HG03460 (cell line): Measurements from ENCODE around the gene TOGARAM2.
"Not testable (repeated sequence)": the region's sequence is repeated elsewhere in the genome, so short reads cannot be mapped to it uniquely, and the experiment has no call there.

Experiments used
- ATAC-seq: cut with Tn5 transposase; IDR thresholded peaks from one replicate; pipeline ENCODE4 v1.9.1; 2021; ENCODE audit not compliant: unreplicated experiment

The TOGARAM2 gene

GRCh38 chr2:28976584-28976983 lies 4.5 kb upstream of the TOGARAM2 start:
- ATAC-seq: no peak

DNA sequence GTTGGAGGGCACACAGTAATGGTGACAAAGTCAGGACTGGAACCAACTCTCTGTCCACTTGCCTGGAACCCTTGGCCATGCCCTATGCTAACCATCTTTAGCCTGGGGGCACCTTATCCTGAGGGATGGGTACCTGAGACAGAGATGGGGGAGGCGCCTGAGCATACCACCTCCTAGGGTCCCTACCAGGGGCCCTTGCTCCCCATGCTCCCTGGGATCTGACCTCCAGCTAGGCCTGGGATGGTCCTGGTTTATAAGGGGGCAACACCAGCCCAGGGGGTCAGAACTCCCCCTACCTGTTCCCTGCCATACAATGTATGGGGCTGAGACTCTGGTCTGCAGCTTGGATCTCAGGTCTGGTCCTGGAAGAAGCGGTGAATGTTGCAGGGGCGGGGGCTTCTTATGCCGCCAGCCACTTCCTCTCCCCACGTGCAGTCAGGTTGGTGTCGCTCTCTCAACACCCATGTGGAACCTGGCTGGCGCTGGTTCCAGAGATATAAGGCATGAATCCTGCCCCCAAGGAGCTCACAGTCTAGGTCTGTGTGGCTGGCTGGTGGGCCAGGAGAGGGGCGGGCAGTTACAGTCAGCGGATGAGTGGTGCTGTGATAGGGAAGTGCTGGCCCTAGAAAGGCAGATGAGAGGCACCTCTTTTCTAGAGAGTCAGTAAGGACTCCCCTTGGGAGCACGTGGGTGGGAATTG lies 3.8 kb upstream of the TOGARAM2 start:
- ATAC-seq: no peak

DNA sequence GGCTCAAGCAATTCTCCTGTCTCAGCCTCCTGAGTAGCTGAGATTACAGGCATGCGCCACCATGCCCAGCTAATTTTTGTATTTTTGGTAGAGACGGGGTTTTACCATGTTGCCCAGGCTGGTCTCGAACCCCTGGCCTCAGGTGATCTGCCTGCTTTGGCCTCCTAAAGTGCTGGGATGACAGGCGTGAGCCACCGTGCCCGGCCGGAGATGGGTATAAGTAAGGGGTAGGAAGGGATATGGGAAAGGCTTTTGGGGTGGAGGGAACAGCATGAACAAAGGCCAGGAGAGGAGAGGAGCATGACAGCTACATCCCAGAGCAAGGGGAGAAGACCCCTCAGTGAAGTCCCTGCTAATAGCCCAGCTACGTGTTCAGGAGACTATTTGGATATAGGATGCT lies 3.1 kb upstream of the TOGARAM2 start:
- not testable (repeated sequence) for ATAC-seq

DNA sequence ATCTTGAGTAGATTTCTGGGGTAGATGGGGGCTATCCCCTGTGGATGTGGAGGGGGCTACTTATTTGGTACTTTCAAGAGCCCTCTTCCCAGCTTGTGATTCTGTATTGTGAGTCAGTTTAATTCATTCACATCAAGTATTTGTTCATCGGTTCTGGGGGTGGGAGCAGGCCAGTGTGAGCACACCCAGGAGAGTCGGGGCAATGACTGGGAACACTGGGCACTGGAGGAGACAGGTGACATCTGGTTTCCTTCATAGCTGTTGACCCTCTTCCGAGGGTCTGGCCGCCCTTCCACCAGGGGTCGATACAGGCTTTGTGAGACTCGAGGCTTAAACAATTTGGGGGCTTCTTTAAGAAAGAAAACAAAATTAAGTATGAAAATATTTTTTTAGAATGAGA lies 2.5 kb upstream of the TOGARAM2 start:
- ATAC-seq: no peak

GRCh38 chr2:28979041-28979440 lies 2.1 kb upstream of the TOGARAM2 start:
- ATAC-seq: no peak

DNA sequence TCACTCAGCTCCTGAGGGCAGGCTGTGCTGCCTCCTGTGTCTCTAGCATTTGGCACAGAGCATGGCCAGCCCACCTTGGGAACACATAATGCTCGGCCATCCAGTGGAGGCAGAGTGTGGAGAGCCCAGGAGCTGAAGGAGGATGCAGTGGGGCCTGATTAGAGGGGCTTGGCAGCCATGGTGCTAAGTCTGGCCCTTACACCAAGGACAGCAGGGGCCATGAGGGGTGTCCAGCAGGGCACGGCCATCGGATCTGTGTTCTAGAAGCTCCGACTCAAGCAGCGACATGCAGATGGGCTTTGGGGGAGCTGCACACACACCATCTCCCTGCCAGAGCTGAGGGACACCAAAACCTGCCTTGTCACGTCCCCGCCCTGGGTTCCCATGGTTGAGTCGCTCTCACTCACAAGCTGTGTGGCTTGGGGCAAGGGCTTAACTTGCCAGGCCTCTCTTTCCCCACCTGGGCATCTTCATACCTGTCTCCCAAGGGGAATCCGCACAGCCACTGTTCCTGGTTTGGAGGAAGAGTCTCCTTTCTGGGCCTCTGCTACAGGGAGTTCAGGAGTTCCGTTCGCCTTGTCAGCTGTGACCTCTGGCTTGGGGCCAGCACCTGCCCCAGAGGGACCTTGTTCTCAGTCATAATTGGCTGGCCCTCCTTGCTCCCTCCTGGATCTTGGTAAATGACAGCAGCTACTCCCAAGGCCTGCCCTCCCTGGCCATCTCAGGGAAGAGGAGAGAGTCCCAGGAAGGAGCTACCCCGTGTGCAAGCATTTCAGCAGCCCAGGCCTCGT lies 1.3 kb upstream of the TOGARAM2 start:
- no peak for ATAC-seq

DNA sequence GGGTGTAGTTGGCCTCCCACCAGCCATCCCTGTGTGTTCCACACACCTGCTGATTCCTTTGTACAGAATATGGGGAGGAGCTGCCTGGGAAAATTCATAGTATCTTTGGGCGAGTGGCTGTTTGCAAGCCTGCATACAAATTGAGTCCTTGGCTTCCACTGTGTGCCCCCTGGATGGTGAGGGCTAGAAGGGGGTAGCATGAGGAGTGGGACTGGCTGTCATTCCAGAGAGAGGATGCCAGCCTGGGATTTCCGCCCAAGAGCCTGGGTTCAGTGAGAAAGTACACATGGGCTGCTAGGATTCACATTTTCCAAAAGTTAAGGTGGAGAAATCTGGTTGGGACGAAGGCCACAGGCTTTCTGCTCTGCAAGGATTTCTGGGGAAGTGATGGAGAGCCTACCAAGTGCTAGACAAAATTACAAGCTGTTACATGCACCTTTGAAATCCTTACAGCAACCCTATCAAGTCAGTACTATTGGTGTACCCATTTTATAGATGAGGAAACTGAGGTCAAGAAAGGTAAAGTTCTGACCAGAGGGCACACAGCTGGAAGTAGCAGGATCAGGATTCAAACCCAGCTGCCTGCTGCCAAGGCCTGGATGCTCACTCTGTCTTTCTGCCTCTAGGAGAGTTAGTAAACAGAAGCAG lies 606 bp upstream of the TOGARAM2 start:
- no peak for ATAC-seq

DNA sequence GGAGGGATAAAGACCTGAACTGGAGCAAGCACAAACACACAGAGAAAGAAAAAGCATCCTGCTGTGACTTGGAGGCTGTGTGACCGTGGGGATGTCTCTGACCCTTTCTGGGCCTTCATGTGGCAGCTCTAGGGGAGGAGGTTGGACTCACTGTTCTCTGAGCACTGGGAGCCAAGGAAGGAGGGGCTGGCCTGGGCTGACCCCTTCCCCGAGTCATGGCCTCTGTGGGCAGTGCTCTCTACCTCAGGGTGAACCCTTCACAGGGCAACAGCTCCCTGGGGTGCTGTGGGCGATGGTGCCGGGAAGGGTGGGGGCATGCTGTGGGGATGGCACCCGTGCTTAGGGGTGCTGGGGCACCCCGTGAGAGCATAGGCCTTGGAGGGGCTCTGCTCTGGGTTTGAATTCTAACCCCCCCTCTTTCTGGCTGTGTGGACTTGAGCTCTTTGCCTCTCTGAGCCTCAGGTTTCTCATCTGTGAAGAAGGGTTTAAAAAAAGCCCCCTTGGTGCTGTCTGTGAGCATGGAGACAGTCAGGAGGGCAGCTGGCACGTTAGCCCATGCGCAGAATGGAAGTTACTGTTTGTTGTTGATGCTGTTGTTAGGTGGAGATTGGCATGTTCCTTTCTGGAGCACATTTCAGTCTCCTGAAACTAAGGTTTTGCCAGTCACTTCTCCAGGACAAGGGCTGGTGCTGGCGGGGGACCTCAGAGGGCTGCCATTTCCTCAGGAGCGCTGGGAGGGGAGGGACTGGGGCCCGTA lies 700 bp downstream of the TOGARAM2 start:
- ATAC-seq: no peak

DNA sequence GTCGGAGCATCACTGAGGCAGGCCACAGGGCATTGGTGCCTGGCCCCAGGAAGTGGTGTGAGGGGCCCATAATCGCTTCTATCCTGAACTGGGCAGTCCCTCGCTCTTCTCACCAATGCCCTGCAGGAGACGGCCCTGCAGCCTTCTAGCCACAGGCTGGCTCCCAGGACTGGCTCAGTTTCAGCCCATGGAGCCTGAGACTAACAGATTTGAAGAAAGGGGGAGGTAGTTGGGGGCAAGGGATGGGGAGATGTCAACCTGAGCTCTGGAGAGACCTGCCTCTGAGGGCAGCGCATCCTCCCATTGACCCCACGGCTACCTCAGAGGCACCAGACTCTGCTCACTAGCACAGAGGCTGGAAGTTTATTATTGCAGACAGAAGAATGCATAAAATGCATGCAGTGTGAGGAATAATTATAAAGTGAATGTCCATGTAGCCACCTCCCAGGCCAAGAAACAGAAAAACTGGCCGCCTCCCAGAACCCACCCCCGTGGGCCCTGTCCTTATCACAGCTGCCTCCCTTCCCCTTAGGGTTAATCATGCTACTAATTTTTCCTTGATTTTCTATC lies 1.4 kb downstream of the TOGARAM2 start:
- no peak for ATAC-seq

- no peak for ATAC-seq
Observed at GRCh38 chr2:28986429-28986828, 5.3 kb downstream of the TOGARAM2 start.

- ATAC-seq: no peak
Observed at GRCh38 chr2:28989973-28990372, 8.9 kb downstream of the TOGARAM2 start.

DNA sequence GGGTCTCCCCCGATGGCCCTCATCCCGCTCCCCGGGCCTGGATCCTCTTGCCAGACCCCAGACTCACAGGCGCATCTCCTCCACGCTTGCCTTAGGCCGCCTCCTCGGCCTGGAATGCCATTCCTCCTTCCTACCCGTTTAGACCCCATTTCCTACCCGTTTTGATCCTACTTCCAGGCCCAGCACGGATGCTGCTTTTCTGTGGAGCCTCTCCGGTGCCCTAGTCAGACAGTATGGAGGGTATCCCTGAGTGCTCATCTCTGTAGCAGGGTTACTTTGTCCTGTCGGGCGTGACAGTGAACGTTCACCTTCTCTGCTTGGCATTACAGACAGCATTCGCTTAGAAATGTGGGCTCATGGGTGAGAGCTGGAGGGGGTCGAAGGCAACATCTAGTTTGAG lies 9.3 kb downstream of the TOGARAM2 start:
- ATAC-seq: no peak

DNA sequence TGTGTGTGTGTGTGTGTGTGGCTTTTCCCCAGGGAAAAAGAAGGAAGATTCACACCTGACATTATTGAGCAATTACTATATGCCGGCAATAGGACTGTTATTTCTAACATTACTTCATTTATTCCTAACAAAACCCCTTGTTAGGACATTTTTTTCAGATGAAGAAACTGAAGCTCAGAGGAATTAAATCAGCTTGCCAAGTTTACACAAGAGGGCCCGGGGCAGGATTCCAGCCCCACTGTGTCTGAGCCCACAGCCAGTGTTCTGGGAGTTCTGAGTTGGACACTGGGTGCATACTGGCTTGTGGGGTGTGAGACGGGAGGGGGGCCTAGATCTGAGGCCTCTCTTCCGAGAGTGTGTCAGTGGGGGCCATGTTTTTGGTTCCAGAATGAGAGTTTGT lies 9.9 kb downstream of the TOGARAM2 start:
- ATAC-seq: no peak

GRCh38 chr2:28991460-28991859 lies 10.4 kb downstream of the TOGARAM2 start:
- ATAC-seq: no peak

GRCh38 chr2:28993206-28993960 lies 12.3 kb downstream of the TOGARAM2 start:
- ATAC-seq: no peak

- ATAC-seq: no peak
Observed at GRCh38 chr2:28994074-28994473, 13.0 kb downstream of the TOGARAM2 start.

DNA sequence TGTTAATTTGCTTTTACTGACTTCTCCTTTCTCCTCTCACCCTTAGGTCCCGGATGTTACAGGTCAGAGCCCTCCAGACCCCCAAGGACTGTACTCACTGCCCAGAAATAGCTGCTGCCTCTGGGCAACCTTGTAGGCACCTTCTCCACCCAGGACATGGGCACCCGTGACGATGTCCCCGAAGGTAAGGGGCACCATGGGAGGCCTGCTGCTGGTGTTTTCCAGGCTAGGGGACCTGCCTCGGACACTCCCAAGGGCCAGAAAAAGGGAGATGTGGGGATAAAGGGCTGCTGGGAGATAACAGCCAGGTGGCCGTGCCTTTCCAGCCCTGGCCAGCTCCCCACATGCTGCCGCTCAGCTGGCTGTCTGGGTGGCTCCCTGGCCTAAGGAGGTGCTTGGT lies 13.6 kb downstream of the TOGARAM2 start:
- no peak for ATAC-seq

GRCh38 chr2:28995765-28996750 lies 15.0 kb downstream of the TOGARAM2 start:
- no peak for ATAC-seq

GRCh38 chr2:28997237-28997846 lies 16.2 kb downstream of the TOGARAM2 start:
- ATAC-seq: no peak
